Putamen (tissue), 1 donor: ENCODE measurements around the gene THPO.
"Not testable (repeated sequence)": the region's sequence is repeated elsewhere in the genome, so short reads cannot be mapped to it uniquely, and the experiment has no call there.

Source experiments
- DNase-seq: peaks from one replicate; pipeline ENCODE4 v3.0.0-alpha.2; 2016; ENCODE audit warnings: low spot score

Gene THPO

DNA sequence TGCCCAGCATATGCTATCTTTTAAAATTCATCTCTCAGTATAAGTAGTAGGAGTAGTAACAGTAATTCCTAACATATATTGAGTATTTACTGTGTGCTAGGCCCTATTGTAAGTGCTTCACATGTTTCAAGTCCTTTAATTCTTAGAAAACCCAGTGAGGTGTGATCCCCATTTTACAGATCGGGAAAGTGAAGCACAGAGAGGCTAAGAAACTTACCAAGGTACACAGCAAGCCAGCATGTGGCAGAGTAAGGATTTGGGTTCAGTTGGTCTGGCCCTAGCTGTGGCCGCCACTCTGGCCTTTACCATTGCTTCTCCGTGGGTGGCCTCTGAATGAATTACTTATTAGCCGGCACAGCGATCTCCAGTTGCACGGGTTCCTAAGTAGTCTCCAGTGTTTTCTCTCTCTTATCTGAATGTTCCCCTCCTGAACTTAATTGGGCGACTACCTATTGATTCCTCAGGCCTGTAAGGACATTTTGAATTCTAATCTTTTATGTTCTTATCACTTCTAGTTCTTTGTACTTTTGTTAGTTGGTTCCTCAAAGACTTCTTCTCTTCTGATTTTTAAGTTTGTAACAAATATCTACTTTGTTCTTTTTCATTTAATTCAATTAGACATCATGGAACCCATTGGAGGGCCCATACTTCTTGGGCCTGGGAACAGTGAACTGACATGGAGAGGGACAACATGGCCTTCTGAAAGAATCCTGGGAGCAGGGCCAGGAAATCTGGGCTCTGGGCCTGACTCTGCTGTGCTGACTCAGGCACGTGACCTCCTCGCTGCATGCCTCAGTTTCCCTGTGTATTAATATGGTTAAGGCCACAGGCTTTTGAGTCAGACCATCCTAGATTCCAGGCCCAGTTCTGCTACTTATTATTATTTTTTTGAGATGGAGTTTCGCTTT lies 28.2 kb downstream of the THPO start:
- no peak for DNase-seq

GRCh38 chr3:184348057-184348382 lies 30.0 kb downstream of the THPO start:
- no peak for DNase-seq

DNA sequence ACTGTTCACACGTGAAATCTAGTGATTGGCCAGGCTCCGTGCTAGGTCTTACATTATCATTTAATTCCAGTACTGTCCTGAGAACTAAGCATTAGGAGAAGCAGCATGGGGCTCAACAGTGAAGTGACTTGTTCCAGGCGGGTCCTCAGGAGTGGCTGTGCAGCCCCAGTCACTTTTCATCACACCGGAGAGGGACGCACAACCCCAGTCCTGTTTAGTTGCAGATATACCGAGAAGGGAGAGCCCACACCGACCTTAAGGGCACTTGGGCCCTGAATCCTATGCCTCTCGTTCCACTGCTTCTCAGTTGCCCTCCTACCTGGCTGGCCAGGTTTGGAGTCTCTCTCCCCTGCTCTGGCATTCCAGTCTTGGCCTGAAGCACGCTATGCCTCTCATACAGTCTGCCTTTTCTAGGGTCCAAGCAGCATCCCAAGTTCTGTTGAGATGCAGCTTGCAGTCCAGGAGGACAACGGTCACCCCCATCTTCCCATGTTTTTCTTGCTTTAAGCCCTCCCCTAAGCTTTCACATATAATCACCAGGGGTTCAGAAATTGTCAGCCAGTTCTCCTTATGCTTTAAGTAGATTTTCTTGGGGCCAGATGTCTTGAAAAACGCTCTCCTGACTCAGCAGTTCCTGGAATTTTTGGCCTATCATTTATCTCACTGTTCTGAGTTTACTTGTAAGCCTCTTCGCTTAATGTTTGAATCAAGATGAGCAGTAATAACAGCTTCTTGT lies 30.5 kb downstream of the THPO start:
- no peak for DNase-seq

DNA sequence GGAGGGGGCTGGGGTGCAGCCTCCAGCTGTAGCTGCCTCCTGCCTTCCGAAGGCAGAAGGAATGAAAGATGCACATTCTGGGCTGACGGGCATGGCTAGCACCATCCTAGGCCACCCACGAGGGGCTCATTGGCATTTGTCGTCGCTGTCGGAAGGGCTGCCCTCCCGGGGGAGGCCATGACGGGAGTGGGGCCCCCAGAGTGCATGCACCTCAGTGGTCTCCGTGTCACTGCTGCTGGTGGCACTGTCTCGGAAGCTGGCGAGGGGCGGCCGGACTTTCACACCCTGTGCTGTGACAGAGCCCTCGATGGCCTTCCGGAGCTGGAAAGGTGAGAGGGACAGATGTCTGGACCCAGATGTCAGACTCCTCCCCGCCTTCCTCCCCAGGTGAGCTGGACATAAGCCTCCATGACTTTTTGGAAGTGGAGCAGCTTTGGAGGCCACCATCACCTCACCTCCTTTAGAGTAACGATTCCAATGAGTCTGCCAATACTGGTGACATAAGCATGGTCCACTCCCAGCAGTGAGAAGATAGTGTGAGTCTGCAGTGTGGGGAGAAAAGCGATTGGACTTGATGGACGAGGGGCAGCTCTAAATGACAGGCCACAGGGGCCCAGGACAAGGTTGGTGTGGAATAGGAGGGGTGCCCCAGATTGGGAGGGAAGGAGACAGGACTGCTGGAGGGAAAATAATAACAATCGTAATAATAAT lies 31.4 kb downstream of the THPO start:
- DNase-seq = no peak

- peak; percentile 90 for DNase-seq
These were observed 32.5 kb downstream of the THPO start for GRCh38 chr3:184345317-184346144.

GRCh38 chr3:184344579-184345316 lies 33.3 kb downstream of the THPO start:
- no peak for DNase-seq

- DNase-seq = no peak
These were observed 34.7 kb downstream of the THPO start for GRCh38 chr3:184343200-184343876.

- DNase-seq = no peak
These were observed 36.1 kb downstream of the THPO start for GRCh38 chr3:184341925-184342324.

- DNase-seq = not testable (repeated sequence)
These were observed 38.4 kb downstream of the THPO start for GRCh38 chr3:184339451-184340135.

DNA sequence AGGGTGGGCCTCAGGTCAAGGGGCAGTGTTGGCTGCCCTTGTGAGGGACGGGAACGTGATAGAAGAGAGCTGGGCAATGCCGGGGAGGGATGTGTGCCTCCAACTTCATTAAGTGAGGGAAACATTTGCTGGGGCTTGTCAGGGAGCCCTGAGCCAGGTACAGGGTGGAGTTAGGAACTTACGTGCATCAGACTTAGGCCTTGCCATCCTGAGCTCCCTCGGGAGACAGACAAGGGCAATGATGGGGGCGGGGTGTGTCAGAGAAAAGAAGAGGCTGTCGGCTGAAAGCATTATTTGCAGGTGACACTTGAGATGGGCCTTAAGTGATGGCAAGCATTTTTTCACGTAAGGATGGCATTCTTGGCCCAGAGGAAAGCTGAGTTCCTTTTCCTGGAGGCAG lies 39.0 kb downstream of the THPO start:
- DNase-seq = no peak

- DNase-seq = peak; percentile 84
These were observed 39.5 kb downstream of the THPO start for GRCh38 chr3:184338511-184338945.

- no peak for DNase-seq
These were observed 40.0 kb downstream of the THPO start for GRCh38 chr3:184337981-184338380.

DNA sequence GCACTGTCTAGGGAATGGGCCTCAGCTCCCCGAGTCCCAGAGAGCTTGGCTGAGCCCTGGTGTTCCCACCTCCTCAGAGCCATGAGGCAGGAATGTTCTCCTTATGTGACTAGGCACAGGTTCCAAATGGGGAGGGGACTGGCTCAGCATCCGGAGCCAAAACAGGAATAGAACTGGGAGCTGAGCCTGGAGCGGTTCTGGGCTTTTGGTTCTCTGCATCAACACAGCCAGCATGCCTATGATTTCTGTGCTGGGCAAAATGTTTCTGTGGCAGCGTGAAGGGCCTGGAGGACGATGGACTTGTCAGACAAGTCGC lies 40.6 kb downstream of the THPO start, which contains the start of gene FAM131A:
Gene FAM131A, plus strand, starts transcription at position 202 of the 316 bp plus-strand sequence. Its CDS starts 31 bp downstream, at position 233.
- peak; percentile 70 for DNase-seq

DNA sequence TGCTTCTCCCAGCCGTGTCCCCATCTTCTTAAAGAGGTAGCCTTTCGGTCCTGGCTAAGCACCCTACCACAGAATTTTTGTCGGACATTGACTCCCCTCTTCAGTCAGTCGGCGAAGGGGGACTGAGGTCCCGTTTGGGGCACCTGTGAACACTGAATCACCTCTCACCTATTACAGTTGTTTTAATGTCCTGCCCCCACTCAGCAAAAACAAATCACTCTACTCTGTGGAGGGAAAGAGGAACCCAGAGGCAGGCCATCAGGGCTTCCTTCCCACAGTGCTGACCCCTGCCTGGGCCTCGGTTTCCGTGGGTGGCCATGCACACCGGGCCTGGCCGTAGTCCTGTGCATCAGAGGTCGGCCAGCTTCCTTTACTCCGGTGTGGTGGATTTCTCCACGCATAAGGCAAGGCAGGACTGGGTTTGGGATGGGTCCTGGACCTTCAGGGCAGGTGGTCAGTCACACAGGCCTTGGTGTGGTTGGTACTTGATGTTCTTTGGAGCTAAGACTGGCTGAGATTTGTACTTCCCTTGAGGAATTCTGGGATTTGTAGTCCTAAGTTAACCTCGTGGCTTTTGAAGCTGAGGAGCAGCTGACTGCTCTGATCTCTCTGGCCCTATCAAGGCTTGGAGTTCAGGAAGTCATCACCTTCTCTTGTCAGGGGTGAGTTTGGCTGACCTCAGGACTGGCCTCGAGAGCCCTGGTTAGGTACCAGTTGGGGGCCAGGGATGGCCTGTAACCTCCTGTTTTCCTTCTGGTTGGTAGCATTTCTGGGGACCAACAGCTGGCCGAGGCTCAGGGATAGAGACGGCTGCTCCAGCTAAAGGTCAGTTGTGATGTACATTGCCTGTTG lies 41.2 kb downstream of the THPO start:
- peak; percentile 82 for DNase-seq

DNA sequence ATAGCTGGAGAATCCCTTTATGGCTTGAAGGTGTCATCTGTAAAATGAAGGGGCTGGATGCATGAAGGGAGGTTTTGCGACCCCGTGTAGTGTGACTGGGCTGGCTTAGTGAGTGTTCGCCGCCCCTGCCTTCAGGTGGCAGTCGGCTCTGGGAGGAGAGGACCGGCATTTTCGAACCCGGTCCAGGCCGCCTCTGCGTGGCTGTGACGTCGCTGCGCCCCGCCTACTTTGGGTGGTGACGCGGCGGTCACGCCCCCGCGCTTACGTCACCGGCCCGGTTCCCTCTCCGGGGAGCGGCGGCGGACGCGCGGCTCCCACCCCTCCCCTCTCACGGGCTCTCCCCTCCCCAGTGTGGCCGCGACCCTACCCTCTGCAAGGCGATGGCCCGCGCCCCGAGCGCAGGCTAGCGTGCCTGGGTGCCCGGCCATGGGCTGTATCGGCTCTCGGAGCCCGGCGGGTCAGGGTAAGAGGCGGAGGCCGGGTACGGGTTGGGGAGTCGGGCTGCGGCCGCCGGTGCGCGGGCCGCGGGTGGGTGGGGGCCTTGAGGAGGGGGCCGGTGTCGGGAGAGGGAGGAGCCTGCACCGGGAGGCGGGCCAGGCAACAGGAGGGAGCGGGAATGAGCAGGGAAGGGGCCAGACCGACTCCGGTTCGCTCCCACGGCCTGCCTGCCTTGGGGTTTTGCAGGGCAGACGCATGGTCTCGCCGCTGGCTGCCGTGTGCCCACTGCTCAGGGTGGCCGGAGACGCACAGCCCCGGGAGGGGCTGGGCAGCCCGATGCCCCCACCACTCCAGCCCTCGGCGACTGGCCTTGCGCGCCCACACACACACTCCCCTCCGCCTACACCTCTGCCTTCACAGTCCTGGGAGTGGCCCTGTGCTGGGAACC lies 42.1 kb downstream of the THPO start:
- peak; percentile 87 for DNase-seq

DNA sequence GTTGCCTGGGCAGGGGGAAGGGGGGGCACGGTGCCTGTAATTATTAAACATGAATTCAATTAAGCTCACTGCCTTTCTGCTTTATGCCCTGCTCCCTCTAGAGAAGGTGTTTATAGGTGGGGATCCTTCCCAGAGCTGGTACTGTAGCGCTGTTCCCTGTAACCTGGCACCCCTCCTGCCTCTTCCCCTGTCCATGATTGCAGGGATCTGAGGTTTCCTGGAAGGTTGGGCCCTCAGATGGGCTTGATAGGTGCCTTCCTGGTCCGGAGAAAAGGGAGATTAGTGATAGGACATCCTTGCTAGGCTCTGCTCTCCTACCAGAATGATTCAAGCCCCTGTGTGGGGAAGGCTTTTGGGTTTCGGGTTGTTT lies 42.7 kb downstream of the THPO start:
- DNase-seq = no peak

- no peak for DNase-seq
These were observed 43.4 kb downstream of the THPO start for GRCh38 chr3:184334470-184335158.
